ENCODE results near the gene SGMS1.

SGMS1 gene

GRCh38 chr10:50625649-50626132 lies 1.9 kb upstream of the SGMS1 start:
- DNase-seq, result no peak
- H3K27me3 ChIP-seq (replicated peaks), result no peaks in the 10 kb centered on the region
- no peaks in the 10 kb centered on the region for H3K36me3 ChIP-seq (replicated peaks)
- in situ Hi-C loops (cut with HindIII; ENCODE audit: low pct_ligation_motif_present, low sequenced_read_pairs), result no loop called here
- peak overlapping the region; percentile 83 for H3K4me3 ChIP-seq (ENCODE audit: low read depth, low read length)
- peak overlapping the region; percentile 97 for H3K27ac ChIP-seq
- no peak for TF ChIP-seq CTCF (IDR thresholded peaks at IDR 0.05; ENCODE audit: low read depth, low read length, missing control alignments)

DNA sequence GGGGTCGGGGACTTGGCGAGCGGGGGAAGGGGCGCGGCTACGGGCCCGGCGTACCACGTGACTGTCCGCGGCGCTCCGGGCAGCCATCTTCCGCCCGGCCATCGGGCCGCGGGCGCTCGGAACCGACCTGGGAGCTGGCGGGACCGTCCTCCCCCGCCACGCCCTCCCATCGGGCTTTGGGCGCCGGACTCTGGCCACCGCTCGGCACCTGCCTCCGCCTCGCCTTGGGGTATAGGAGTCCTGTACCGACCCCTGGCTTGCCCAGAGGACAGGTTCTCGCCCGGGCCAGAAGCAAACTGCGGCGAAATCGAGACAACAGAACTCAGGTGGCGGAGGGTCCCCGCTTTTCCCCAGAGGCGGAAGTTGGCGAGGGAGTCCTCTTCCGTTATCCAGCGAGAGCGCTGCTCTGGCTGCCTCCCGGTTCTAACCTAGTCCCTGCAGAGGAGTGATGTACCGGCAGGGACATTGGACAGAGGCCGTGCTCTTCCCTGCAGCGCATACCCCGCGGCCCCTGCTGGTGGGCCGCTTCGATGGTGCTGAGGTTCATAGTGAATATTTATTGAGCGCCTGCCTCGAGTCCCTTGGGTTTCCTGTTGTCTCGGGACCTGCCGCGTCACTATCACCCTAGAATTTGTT lies 1.2 kb upstream of the SGMS1 start:
- Histone ChIP-seq H3K27ac (peak overlapping the region; percentile 97), H3K4me3 (ENCODE audit: low read depth, low read length) (peak overlapping the region; percentile 83), H3K27me3 (replicated peaks) (no peaks in the 10 kb centered on the region), H3K36me3 (replicated peaks) (no peaks in the 10 kb centered on the region)
- in situ Hi-C loops (cut with HindIII; ENCODE audit: low pct_ligation_motif_present, low sequenced_read_pairs), result no loop called here
- peak; percentile 86 for TF ChIP-seq CTCF (IDR thresholded peaks at IDR 0.05; ENCODE audit: low read depth, low read length, missing control alignments)
- DNase-seq, result peak; percentile 57

GRCh38 chr10:50624413-50624865 lies 683 bp upstream of the SGMS1 start:
- in situ Hi-C loops (cut with HindIII; ENCODE audit: low pct_ligation_motif_present, low sequenced_read_pairs), result no loop called here
- DNase-seq, result peak; percentile 91
- H3K27me3 ChIP-seq (replicated peaks), result no peaks in the 10 kb centered on the region
- no peak for TF ChIP-seq CTCF (IDR thresholded peaks at IDR 0.05; ENCODE audit: low read depth, low read length, missing control alignments)
- H3K36me3 ChIP-seq (replicated peaks), result no peaks in the 10 kb centered on the region
- peak overlapping the region; percentile 83 for H3K4me3 ChIP-seq (ENCODE audit: low read depth, low read length)
- peak overlapping the region; percentile 97 for H3K27ac ChIP-seq

GRCh38 chr10:50622706-50623662 lies 772 bp downstream of the SGMS1 start:
- H3K4me3 ChIP-seq (ENCODE audit: low read depth, low read length), result peak overlapping the region; percentile 83
- DNase-seq, result peak; percentile 48
- no peaks in the 10 kb centered on the region for H3K27me3 ChIP-seq (replicated peaks)
- in situ Hi-C loops (cut with HindIII; ENCODE audit: low pct_ligation_motif_present, low sequenced_read_pairs), result no loop called here
- peak; percentile 21 for TF ChIP-seq CTCF (IDR thresholded peaks at IDR 0.05; ENCODE audit: low read depth, low read length, missing control alignments)
- no peaks in the 10 kb centered on the region for H3K36me3 ChIP-seq (replicated peaks)
- H3K27ac ChIP-seq, result peak overlapping the region; percentile 97

GRCh38 chr10:50621968-50622705 lies 1.6 kb downstream of the SGMS1 start:
- in situ Hi-C loops (cut with HindIII; ENCODE audit: low pct_ligation_motif_present, low sequenced_read_pairs), result no loop called here
- H3K27me3 ChIP-seq (replicated peaks), result no peaks in the 10 kb centered on the region
- peak overlapping the region; percentile 97 for H3K27ac ChIP-seq
- DNase-seq, result peak; percentile 96
- peak; percentile 26 for TF ChIP-seq CTCF (IDR thresholded peaks at IDR 0.05; ENCODE audit: low read depth, low read length, missing control alignments)
- H3K36me3 ChIP-seq (replicated peaks), result no peaks in the 10 kb centered on the region
- peak overlapping the region; percentile 83 for H3K4me3 ChIP-seq (ENCODE audit: low read depth, low read length)

Measured in brain microvascular endothelial cell (primary cell).